PC-9 (cell line): Measurements from ENCODE around the gene KCNAB2.

Experiments
- EZH2 ChIP-seq: fragments of 200-600 bp; sonication (generic); IDR thresholded peaks from 2 replicates; pipeline ENCODE4 v1.8.0; 2017; ENCODE audit warnings: antibody characterized with exemption, low read depth
- TF ChIP-seq, protein P1 (sequence below): fragments of 200-600 bp; sonication (generic); conservative IDR thresholded peaks from 2 replicates; pipeline ENCODE4 v1.6.1; 2017; ENCODE audit warnings: mixed run types, antibody characterized with exemption, mild to moderate bottlenecking, moderate library complexity

DNA sequence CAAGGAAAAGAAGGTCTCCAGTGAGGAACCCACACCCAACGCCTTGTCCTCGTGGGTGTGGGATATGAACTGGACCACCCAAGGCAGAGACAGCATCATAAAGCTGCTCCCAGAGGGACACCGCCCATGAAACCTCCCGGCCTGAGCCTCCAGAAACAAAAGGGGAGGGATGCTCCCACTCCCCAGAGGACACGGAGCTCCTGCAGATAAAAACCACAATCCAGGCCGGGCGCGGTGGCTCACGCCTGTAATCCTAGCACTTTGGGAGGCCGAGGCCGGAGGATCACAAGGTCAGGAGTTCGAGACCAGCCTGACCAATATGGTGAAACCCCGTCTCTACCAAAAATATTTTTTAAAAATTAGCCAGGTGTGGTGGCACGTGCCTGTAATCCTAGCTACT is 68.1 kb downstream of the KCNAB2 start:
- TF ChIP-seq, protein P1, sequence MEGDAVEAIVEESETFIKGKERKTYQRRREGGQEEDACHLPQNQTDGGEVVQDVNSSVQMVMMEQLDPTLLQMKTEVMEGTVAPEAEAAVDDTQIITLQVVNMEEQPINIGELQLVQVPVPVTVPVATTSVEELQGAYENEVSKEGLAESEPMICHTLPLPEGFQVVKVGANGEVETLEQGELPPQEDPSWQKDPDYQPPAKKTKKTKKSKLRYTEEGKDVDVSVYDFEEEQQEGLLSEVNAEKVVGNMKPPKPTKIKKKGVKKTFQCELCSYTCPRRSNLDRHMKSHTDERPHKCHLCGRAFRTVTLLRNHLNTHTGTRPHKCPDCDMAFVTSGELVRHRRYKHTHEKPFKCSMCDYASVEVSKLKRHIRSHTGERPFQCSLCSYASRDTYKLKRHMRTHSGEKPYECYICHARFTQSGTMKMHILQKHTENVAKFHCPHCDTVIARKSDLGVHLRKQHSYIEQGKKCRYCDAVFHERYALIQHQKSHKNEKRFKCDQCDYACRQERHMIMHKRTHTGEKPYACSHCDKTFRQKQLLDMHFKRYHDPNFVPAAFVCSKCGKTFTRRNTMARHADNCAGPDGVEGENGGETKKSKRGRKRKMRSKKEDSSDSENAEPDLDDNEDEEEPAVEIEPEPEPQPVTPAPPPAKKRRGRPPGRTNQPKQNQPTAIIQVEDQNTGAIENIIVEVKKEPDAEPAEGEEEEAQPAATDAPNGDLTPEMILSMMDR = no peak
- TF ChIP-seq EZH2 = no peak
